ENCODE data around the gene SLCO6A1.
"Not testable (repeated sequence)": the region's sequence is repeated elsewhere in the genome, so short reads cannot be mapped to it uniquely, and the experiment has no call there.

SLCO6A1 gene, protein sequence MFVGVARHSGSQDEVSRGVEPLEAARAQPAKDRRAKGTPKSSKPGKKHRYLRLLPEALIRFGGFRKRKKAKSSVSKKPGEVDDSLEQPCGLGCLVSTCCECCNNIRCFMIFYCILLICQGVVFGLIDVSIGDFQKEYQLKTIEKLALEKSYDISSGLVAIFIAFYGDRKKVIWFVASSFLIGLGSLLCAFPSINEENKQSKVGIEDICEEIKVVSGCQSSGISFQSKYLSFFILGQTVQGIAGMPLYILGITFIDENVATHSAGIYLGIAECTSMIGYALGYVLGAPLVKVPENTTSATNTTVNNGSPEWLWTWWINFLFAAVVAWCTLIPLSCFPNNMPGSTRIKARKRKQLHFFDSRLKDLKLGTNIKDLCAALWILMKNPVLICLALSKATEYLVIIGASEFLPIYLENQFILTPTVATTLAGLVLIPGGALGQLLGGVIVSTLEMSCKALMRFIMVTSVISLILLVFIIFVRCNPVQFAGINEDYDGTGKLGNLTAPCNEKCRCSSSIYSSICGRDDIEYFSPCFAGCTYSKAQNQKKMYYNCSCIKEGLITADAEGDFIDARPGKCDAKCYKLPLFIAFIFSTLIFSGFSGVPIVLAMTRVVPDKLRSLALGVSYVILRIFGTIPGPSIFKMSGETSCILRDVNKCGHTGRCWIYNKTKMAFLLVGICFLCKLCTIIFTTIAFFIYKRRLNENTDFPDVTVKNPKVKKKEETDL

DNA sequence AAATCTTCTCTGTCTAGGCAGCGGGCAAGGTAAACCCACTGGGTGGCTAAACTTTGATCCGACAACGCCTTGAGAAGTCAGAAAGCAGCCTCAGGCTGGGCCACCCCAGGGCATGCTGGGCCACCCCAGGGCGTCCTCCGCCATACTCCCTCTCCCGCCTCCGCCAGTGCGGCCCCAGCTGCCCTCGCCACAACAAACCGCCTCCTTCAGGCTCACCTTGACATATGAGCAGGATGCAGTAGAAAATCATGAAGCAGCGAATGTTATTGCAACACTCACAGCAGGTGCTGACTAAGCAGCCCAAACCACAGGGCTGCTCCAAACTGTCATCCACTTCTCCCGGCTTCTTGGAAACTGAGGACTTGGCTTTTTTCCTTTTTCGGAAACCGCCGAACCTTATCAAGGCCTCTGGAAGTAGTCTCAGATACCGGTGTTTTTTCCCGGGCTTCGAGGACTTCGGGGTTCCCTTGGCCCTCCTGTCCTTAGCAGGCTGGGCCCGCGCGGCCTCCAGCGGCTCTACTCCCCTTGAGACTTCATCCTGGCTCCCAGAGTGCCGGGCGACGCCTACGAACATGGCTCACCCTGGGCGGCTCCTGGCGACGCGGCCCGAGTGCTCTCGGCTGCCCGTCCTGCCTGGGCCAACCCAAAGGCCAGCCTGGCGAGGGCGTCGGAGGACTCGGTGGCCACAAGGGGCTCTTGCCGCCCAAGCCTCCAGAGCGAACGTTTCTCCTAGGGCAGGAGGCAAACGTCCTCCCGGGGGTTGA lies at the start of gene SLCO6A1:
Gene SLCO6A1 (minus strand): TSS at position 731 of the 764 bp plus-strand sequence. CDS start 157 bp downstream, at position 574.
- DNase-seq: no peak

DNA sequence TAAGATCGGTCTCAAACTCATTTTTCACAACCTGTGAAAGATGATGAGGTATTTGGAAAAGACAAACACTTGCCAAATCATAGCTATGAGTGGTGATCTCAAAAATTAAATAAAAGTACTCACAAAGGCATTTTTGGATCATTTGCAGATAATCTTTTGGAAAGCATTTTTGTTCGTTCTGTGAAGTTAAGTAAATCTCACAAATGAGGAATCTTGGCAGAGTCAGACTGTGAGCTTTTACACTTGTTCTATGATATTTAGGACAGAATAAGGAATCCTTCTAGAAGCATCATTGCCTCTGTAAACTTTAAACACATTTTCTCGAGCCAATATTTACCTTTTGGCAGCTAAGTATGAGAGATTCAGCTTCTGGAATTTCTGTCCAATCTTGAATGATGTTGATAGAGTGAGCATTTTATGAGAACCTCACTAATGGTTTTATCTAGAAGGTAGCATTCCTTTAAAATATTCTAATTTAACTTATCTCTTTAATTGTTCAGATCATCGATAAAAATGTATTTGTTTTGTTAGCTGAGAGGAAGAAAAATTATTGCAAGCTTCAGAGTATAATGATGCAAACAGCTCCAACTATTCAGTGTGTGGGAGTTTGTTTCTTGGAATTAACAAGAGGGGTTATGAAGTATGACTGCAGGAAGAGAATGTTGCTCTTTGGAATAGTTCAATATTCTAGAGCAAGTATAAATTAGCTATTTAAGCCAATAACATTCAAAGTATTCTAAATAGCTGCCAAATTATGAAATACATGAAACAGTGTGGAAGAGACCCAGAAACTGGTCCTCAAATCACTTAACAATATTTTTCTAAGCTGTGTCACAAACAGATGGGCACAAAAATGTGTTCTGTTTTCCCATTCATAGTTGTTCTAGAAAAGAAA lies 48.6 kb upstream of the SLCO6A1 start:
- no peak for DNase-seq

DNA sequence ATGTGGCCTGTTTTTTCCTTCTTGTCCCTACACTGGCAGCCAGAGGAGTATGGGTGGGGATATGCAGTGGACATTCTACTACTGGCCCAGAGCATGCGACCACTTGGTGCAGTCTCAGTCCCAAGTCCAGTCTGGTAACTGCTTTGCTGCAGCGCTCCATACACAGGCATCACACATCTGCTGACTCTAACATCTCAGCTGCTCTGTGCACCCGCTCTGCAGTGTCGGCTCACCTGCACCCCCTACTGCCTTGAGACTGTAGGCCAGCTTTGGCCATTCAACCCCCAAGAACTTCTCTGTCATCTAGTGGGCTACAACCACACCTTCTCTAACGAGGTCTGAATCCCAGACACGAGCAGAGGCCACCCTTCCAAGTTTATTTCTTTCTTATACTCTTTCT lies 46.4 kb upstream of the SLCO6A1 start:
- DNase-seq: no peak

- no peak for DNase-seq
These were observed 43.3 kb upstream of the SLCO6A1 start for GRCh38 chr5:102542057-102542456.

DNA sequence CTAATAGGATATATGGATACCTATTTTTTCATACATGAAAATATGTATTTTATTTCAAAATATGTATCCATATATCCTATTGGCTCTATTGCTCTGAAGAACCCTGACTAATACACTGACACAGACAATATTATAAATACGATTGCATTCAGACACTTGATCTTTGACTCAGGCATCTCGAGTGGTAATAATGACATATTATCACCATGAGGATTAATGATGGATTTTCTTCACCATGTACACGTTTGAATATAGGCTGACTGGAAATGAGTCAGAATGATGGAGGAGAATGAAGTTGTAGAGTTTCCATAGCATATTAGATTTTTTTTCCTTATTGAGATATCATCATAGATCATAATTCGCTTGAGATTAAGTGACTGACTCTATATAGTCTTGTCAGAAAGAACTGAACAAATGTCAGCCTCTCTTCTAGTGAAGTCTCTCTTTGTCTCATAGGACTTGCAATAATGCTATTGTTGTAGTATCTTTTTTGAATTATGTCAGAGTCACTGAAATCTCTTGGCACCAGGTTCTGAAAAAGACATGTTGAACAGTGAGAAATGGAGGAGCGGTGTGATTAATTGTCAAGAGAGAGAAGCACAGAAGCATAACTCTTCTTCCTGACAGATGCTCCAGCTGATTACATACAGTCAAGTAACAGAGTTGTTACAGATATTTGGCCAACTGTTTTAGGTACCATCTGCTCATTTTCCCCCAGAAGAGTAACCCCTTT lies 41.4 kb upstream of the SLCO6A1 start:
- DNase-seq: peak; percentile 78

GRCh38 chr5:102539562-102539961 lies 40.8 kb upstream of the SLCO6A1 start:
- no peak for DNase-seq

DNA sequence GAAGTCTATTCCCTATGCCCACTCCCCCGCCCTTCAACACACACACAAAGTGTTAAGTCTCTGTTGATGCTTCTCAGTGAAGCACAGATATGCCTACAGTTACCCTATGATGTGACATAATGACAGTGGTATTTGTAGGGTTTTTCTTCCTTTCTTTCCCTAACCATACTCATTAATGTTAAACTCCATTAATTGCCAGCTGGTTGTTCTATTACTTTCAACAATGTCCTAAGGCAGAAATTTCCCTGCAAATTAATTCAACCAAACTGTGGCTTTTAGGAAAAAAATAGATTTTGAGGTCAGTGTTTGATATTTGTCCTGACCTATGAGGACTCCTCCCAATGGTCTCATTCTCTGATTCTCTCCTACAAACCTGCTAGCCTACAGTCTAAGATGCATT lies 38.2 kb upstream of the SLCO6A1 start:
- DNase-seq: no peak

DNA sequence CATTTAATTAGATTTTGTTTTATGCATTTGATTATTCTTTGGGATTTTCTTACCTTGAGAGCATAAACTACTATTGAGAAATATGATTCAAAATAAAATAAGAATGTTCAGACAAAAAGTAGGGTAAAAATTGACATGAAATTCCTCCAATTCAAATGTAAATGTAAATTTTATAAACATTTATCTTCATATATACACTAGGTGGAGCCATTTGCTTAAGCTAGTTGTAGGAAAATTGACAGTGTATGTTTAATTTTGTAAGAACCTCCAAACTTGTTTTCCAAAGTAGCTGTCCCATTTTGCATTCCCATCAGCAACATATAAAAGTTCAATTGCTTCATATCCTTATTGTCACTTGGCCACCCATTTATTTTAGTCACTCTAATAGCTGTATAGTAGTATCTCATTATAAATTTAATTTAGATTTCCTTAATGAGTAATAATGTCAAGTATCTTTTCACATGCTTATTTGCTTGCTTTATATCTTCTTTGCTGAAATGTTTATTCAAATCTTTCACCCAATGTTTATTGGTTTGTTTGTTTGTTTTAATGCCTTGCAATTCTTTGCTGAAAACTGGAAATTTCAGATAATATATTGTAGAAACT lies 37.6 kb upstream of the SLCO6A1 start:
- DNase-seq: peak; percentile 64

DNA sequence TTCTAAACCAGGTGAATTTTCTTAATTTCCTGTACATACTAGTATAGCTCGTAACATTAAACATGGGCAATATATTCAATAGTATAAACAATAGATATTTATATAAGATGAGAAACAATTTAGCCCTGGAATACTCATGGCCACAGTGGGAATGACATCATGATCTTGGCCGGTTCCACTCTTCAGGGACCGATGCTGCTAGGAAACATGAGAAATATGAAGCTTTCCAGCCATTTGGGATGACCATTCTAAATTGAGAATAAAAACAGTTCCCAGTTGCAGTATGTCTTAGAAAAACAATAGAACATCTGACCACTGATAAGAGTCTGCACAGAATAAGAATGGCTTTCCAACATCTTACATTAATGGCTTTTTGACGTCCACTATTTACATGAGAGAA lies 33.3 kb upstream of the SLCO6A1 start:
- DNase-seq: no peak

DNA sequence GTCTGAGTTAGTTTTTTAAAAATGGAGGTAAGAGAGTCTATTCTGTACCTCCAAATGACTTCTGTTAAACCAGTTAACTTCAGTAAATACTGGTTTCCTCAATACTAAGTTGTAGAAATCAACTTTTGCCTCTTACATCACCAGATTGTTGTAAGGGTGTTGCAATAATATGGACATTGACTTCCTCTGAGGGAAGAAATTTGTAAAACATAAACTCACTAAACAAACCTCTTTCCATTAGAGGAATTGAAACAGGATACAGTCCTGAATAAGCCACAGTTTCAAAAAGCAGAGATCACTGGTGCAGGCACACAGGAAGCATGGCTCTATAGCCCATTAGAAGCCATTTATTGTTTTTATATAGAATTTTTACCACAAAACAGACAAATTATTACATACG lies 32.7 kb upstream of the SLCO6A1 start:
- no peak for DNase-seq

DNA sequence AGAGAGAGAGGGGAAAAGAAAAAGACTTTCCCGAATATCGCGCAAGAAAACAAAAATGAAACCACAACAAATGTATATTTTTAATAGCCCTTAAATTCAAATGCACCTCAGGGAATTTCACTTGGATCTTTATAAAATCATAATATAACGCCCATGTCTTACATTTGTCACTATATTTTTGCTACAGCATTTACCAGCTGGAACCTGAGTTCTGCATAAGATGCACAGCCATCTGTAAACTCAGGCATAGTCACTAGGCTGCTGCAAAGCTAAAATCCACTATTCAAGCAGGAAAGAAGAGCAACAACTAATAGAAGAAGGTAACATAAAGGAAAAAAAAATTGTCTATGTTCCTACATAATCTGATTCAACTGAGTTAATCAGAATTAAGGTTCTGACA lies 30.6 kb upstream of the SLCO6A1 start:
- no peak for DNase-seq

- no peak for DNase-seq
These were observed 30.2 kb upstream of the SLCO6A1 start for GRCh38 chr5:102529031-102529430.

- no peak for DNase-seq
These were observed 29.8 kb upstream of the SLCO6A1 start for GRCh38 chr5:102528600-102528999.

DNA sequence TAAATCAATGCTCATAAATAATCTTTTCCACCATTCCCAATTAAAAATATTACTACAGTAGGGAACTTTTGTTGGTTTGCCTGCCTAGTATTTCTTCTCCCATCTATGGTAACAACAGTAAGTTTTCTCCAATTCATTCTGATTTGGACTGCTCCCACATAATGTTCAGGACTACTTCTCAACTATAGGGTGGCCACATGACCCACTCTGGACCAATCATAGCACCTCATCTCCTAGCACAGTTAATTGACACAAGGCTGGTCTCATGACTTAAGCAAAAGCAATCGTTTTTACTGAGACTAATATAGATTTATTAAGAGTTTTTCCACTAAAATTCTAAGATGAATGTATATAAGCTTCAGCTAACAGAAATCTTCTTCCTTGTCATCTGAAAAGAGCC lies 28.7 kb upstream of the SLCO6A1 start:
- no peak for DNase-seq

GRCh38 chr5:102523541-102524175 lies 24.9 kb upstream of the SLCO6A1 start:
- DNase-seq: no peak

DNA sequence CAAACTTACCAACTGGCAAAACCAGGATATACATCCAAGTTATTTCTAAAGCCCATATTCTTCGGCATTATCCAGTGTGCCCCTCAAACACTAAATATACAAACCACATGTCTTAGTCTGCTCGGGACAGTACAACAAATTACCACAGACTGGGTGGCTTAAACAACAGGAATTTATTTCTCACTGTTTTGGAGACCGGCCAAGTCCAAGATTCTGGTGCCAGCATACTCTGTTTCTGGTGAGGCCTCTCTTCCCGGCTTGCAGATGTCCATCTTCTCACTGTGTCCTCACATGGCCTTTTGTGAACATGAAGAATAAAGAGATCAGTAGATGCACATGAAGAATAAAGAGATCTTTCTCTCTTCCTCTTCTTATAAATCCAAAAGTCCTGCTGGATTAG lies 12.9 kb upstream of the SLCO6A1 start:
- DNase-seq: peak; percentile 13

DNA sequence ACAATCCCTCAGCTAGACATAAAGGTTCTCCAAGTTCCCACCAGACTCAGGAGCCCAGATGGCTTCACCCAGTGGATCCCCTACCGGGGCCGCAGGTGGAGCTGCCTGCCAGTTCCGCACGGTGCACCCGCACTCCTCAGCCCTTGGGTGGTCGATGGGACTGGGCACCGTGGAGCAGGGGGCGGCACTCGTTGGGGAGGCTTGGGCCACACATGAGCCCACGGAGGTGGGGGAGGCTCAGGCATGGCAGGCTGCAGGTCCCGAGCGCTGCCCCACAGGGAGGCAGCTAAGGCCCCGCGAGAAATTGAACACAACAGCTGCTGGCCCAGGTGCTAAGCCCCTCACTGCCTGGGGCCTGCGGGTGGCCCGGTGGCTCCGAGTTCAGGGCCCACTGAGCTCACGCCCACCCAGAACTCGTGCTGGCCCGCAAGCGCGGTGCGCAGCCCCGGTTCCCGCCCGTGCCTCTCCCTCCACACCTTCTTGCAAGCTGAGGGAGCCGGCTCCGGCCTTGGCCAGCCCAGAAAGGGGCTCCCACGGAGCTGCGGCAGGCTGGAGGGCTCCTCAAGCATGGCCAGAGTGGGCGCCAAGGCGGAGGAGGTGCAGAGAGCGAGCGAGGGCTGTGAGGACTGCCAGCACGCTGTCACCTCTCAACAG lies 7.4 kb downstream of the SLCO6A1 start:
- DNase-seq: not testable (repeated sequence)

DNA sequence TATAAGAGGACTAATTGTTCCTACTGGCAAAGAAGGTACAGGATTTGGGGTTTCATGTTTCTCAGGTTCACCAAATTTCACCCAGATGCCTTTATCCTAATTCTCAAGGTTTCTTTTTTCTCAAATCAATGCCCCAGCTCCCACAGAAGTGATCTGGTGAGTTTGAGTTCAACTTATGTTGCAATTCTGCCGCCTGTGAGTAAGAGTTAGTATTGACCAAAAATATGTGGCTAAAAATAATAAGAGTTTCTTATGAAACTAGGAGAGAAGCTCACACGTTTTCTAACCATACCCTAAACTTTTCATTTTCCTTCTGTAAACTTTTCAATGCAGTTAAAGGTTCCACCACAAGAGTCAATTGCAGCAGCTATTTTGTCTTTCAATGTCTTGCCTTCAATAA lies 15.1 kb downstream of the SLCO6A1 start:
- no peak for DNase-seq

GRCh38 chr5:102481054-102481715 lies 17.6 kb downstream of the SLCO6A1 start:
- DNase-seq: no peak

DNA sequence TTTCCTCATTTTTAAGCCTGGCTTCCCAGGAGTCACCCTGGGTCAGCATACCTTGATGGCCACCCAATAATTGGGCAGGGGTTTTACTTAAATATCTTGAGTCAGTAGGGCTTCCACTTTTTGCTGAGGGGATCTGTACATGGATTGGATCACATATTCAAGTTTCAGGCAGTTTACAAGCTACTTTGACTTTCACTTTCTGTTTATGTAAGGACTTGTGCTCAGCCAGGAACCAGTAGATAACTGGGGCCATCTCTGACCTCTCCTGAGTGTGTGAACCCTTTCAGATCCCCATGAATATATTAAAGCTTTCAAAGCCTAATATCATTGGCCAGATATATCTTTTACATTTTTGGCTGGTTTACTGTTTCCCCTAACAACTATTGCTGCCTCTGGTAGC lies 45.1 kb downstream of the SLCO6A1 start:
- no peak for DNase-seq
